Tibial artery (tissue), 4 donors: ENCODE results near the gene CCDC159.

Experiments used
- DNase-seq, 2 donors: peaks; one replicate each; pipeline ENCODE4 v3.0.0-alpha.2; 2019
- H3K27ac ChIP-seq, 2 donors: fragments of 200-600 bp; sonication (generic) in 1 of 2; 1 replicate in 1 of 2; 2 replicates in 1 of 2; pipeline ENCODE4 v1.5.1; 2018 to 2019; ENCODE audit warnings: mild to moderate bottlenecking in 1 of 2
- H3K27me3 ChIP-seq, 2 donors: fragments of 200-600 bp; sonication (generic) in 1 of 2; one replicate each; pipeline versions ENCODE4 v1.5.1 to v1.6.0; 2016 to 2019
- H3K36me3 ChIP-seq, 3 donors: fragments of 200-600 bp; sonication (generic) in 2 of 3; one replicate each; pipeline ENCODE4 v1.5.1; 2016 to 2019; ENCODE audit warnings: mild to moderate bottlenecking in 2 of 3
- H3K4me1 ChIP-seq, 4 donors: fragments of 200-600 bp; sonication (generic) in 2 of 4; 1 replicate in 3 of 4; 2 replicates in 1 of 4; pipeline ENCODE4 v1.5.1; 2016 to 2019
- H3K4me3 ChIP-seq, 2 donors: fragments of 200-600 bp; sonication (generic) in 1 of 2; 1 replicate in 1 of 2; 2 replicates in 1 of 2; pipeline ENCODE4 v1.5.1; 2018 to 2019; ENCODE audit warnings: mild to moderate bottlenecking in 2 of 2
- H3K9me3 ChIP-seq, 3 donors: fragments of 200-600 bp; sonication (generic) in 1 of 3; one replicate each; pipeline ENCODE4 v1.5.1; 2016 to 2019
- intact Hi-C: fragments of 100-400 bp; cut with DNase I; formaldehyde crosslinking; loops from one replicate; pipeline ENCODE4 v1.15.0; 2023; ENCODE audit warnings: low total_unique reads
- TF ChIP-seq, protein P1 (sequence below), 2 experiments: fragments of 200-600 bp in 1 of 2; fragments of 450-650 bp in 1 of 2; IDR thresholded peaks; one replicate each; pipeline ENCODE4 v1.5.1; 2017 to 2019; ENCODE audit warnings: antibody characterized with exemption in 2 of 2, mild to moderate bottlenecking in 1 of 2, moderate library complexity in 1 of 2

Gene CCDC159

DNA sequence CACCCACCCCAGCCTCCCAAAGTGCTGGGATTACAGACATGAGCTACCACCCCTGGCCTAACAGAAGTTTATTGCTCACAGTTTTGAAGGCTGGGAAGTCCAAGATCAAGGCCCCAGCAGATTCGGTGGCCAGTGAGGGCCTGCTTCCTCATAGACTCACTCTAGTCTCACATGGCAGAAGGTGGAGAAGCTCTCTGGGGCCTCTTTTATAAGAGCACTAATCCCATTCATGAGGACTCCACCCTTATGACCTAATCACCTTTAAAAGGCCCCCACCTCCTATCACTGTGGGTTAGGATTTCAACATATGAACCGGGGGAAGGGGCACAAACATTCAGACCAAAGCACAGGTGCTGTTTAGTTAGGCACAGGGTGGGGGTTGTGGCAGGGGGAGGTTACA lies 21.2 kb downstream of the CCDC159 start:
- TF ChIP-seq, protein P1, sequence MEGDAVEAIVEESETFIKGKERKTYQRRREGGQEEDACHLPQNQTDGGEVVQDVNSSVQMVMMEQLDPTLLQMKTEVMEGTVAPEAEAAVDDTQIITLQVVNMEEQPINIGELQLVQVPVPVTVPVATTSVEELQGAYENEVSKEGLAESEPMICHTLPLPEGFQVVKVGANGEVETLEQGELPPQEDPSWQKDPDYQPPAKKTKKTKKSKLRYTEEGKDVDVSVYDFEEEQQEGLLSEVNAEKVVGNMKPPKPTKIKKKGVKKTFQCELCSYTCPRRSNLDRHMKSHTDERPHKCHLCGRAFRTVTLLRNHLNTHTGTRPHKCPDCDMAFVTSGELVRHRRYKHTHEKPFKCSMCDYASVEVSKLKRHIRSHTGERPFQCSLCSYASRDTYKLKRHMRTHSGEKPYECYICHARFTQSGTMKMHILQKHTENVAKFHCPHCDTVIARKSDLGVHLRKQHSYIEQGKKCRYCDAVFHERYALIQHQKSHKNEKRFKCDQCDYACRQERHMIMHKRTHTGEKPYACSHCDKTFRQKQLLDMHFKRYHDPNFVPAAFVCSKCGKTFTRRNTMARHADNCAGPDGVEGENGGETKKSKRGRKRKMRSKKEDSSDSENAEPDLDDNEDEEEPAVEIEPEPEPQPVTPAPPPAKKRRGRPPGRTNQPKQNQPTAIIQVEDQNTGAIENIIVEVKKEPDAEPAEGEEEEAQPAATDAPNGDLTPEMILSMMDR (IDR thresholded peaks at IDR 0.05), result no peak
- peaks cover 0 to 48% (median 15%) of the 10 kb centered on the region in 3 donors for H3K36me3 ChIP-seq
- DNase-seq, result no peak
- H3K27ac ChIP-seq, result no peak overlapping the region
- H3K4me3 ChIP-seq, result no peak overlapping the region
- H3K27me3 ChIP-seq, result no peaks in the 10 kb centered on the region
- intact Hi-C loops, result no loop called here
- no peaks in the 10 kb centered on the region for H3K4me1 ChIP-seq
- no peaks in the 10 kb centered on the region for H3K9me3 ChIP-seq

DNA sequence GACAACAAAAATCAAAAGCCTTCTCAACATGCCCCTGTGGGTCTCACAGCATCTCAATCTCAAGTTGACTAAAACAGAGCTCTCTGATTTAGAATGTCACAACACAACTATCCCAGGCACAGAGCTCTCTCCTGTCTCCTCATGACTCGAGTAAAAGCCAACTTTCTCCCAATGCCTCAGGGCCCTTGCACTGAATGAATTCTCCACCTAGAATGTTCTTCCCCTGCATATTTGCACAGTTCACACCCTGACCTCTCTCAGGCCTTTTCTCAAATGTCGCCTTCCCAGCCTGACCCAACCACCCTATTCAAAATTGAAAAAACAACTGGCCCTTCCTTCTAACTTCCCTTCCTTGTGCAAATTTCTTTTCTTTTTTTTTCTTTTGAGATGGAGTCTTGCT lies 24.4 kb downstream of the CCDC159 start:
- DNase-seq, result no peak
- Histone ChIP-seq H3K9me3 (no peaks in the 10 kb centered on the region), H3K27me3 (no peaks in the 10 kb centered on the region), H3K4me1 (peaks cover 0 to 13% (median 11%) of the 10 kb centered on the region in 4 donors), H3K36me3 (peaks cover 0 to 16% (median 0%) of the 10 kb centered on the region in 3 donors), H3K4me3 (no peak overlapping the region), H3K27ac (no peak overlapping the region)
- TF ChIP-seq, protein P1 (IDR thresholded peaks at IDR 0.05), result no peak
- intact Hi-C loops, result loop anchor here (10.0 kb wide), 2 partner anchors 74 to 76 kb away; partner anchors contain the start of gene TSPAN16

DNA sequence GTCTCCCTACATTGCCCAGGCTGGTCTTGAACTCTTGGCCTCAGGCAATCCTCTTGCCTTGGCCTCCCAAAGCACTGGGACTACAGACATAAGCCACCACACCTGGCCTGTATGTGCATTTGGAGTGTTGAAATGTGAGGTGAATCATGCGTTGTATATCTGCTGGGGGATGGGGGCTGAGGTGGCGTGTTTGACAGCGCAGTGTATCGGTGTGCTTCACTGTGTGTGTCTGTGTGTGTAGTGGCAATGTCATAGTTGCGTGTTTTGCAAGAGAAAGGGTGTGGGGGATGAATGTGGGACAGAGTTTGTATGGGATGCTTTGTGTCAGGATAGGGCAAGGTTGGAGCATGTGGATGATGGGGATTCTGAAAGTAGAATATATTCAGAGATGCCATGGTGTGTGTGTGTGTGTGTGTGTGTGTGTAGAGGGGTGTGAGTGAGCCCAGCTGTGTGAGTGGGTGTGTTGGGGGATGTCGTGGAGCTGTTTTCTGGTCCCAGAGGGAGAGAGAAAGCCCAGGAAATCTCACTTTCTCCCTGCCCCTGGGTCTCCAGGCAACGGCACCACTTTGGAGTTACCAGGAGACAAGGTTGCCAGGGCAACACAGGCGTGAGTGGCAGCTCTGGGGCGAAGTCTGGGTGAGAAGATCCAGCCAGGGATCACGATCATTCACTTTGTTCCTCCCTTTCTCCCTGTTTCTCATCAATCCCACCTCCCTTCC lies 27.0 kb downstream of the CCDC159 start:
- TF ChIP-seq, protein P1 (IDR thresholded peaks at IDR 0.05), result no peak
- DNase-seq, result no peak
- no peak overlapping the region for H3K27ac ChIP-seq
- intact Hi-C loops, result loop anchor here (10.0 kb wide), 2 partner anchors 71 to 79 kb away; partner anchors contain the start of gene TSPAN16
- H3K4me1 ChIP-seq, result peaks cover 0 to 36% (median 31%) of the 10 kb centered on the region in 4 donors
- H3K4me3 ChIP-seq, result no peak overlapping the region
- no peaks in the 10 kb centered on the region for H3K27me3 ChIP-seq
- no peaks in the 10 kb centered on the region for H3K9me3 ChIP-seq
- H3K36me3 ChIP-seq, result peaks cover 0 to 5% (median 0%) of the 10 kb centered on the region in 3 donors

DNA sequence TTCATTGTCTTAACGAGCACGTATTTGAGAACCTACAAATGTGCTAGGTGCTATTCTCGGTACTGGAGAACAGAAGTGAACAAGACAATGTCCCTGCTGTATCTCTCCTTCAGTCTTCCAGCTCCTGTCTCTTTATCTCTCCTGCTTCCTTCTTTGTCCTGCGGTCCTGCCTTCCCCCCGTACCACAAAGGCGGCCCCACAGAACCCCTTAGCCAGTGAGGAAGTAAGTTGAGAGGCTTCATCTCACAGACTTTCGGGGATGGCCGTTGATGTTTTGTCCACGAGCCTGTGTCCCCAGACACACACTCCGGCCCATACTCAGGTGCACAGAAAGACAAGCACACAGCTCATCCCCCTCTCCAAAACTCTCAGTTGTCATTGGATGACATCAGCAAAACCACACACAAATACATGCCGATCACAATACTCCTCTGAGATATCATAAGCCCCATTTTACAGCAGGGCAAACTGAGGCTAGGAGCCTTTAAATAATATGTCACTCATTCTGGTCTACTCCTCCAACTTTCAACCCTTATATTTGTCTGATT lies 27.6 kb downstream of the CCDC159 start:
- Histone ChIP-seq H3K36me3 (peaks cover 0 to 7% (median 0%) of the 10 kb centered on the region in 3 donors), H3K27me3 (no peaks in the 10 kb centered on the region), H3K27ac (peak overlapping the region; percentile 90 to 94), H3K4me1 (peaks cover 0 to 42% (median 37%) of the 10 kb centered on the region in 4 donors), H3K9me3 (no peaks in the 10 kb centered on the region), H3K4me3 (peak overlapping the region; percentile 62 to 63)
- TF ChIP-seq, protein P1 (IDR thresholded peaks at IDR 0.05), result no peak
- intact Hi-C loops, result loop anchor here (10.0 kb wide), 2 partner anchors 71 to 79 kb away; partner anchors contain the start of gene TSPAN16
- DNase-seq, result no peak

DNA sequence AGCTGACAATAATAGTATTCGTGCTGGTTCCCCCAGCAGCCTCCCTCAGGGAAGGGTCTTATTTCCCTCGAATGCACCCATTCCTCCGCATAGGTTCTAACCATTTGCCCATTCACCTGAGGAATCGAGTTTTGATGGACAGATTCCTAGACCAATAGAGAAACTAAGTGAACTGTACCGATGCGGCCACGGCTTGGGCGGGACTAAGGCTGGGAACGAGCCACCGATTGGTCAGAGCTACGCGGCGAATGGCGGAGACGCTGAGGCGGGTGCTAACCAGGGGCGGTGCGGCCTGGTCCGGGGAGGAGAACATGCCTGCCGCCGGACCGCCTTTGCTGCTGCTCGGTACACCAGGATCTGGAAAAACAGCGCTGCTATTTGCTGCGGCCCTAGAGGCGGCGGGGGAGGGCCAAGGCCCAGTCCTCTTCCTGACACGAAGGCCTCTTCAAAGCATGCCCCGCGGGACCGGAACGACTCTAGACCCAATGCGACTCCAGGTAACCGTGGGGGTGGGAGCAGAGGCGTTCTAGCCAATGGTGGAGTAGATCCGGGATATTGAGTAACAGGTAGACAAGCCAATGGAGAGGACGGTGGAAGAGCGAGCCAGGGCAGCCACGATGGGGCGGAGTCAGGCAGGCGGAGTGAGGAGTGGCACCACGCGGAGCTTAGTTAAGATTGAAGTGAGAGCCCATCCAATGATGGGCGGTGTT lies 28.3 kb downstream of the CCDC159 start, which contains the start of gene SWSAP1:
SWSAP1 (plus strand) TSS at position 234 of the 710 bp plus-strand sequence; CDS start at position 249, 15 bp downstream.
- Histone ChIP-seq H3K27me3 (no peaks in the 10 kb centered on the region), H3K4me1 (peaks cover 0 to 46% (median 38%) of the 10 kb centered on the region in 4 donors), H3K4me3 (peak within 1 kb of the TSS; percentile 62 to 63), H3K27ac (peak within 1 kb of the TSS; percentile 90 to 94), H3K36me3 (peaks cover 0 to 7% (median 0%) of the 10 kb centered on the region in 3 donors), H3K9me3 (no peaks in the 10 kb centered on the region)
- intact Hi-C loops, result loop anchor here (10.0 kb wide), 2 partner anchors 70 to 80 kb away; partner anchors contain the start of gene TSPAN16
- DNase-seq, result peak; percentile 99
- TF ChIP-seq, protein P1 (IDR thresholded peaks at IDR 0.05), result peak in 1 of 2 experiments; percentile 20
